ENCODE data around the gene TOGARAM2. TPM values are rescaled to one million over a fixed set of nuclear protein-coding genes. Genes with fewer than 3 reads are reported as not detected.

Gene TOGARAM2
- total RNA-seq, 1 experiment from 2014 or later, result 0.61 TPM

- no TSS peak for BruUV-seq (replicated peaks)
- Mint-ChIP-seq H3K9me3 (ENCODE audit: unreplicated experiment) (no peaks in the 10 kb centered on the region), H3K36me3 (ENCODE audit: insufficient read depth, unreplicated experiment) (no peaks in the 10 kb centered on the region), H3K4me3 (ENCODE audit: unreplicated experiment) (no peak overlapping the region), H3K4me1 (ENCODE audit: low read depth, unreplicated experiment) (peaks cover under 1% of the 10 kb centered on the region), H3K27me3 (ENCODE audit: insufficient read depth, unreplicated experiment) (no peaks in the 10 kb centered on the region), H3K27ac (ENCODE audit: unreplicated experiment) (no peak overlapping the region)
- Histone ChIP-seq H3K4me3 (ENCODE audit: low read depth, low read length) (no peak overlapping the region), H3K36me3 (ENCODE audit: control insufficient read depth, insufficient read depth, low read length) (no peaks in the 10 kb centered on the region), H3K27me3 (replicated peaks; ENCODE audit: control insufficient read depth, insufficient read depth, low read length) (no peaks in the 10 kb centered on the region), H3K4me1 (0 out of 2 replicates have a peak, but pooled peaks cover 4% of the 10 kb centered on the region), H3K9me3 (no peaks in the 10 kb centered on the region)
- DNase-seq, result no peak
- POLR2A ChIA-PET, result no interaction called here
- CTCF ChIA-PET, result no interaction called here
- TF ChIP-seq, protein P1, sequence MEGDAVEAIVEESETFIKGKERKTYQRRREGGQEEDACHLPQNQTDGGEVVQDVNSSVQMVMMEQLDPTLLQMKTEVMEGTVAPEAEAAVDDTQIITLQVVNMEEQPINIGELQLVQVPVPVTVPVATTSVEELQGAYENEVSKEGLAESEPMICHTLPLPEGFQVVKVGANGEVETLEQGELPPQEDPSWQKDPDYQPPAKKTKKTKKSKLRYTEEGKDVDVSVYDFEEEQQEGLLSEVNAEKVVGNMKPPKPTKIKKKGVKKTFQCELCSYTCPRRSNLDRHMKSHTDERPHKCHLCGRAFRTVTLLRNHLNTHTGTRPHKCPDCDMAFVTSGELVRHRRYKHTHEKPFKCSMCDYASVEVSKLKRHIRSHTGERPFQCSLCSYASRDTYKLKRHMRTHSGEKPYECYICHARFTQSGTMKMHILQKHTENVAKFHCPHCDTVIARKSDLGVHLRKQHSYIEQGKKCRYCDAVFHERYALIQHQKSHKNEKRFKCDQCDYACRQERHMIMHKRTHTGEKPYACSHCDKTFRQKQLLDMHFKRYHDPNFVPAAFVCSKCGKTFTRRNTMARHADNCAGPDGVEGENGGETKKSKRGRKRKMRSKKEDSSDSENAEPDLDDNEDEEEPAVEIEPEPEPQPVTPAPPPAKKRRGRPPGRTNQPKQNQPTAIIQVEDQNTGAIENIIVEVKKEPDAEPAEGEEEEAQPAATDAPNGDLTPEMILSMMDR (IDR thresholded peaks at IDR 0.05; ENCODE audit: insufficient read depth in 1 of 2, low read depth in 1 of 2, low read length in 1 of 2, severe bottlenecking in 1 of 2, unreplicated experiment in 1 of 2), result no peak
- intact Hi-C loops (cut with micrococcal nuclease; ENCODE audit: unreplicated experiment), result no loop called here
Measured at GRCh38 chr2:29047083-29047845, 66.2 kb downstream of the TOGARAM2 start.

- Mint-ChIP-seq H3K4me1 (ENCODE audit: low read depth, unreplicated experiment) (peaks cover 14% of the 10 kb centered on the region), H3K4me3 (ENCODE audit: unreplicated experiment) (no peak overlapping the region), H3K27me3 (ENCODE audit: insufficient read depth, unreplicated experiment) (no peaks in the 10 kb centered on the region), H3K9me3 (ENCODE audit: unreplicated experiment) (no peaks in the 10 kb centered on the region), H3K36me3 (ENCODE audit: insufficient read depth, unreplicated experiment) (no peaks in the 10 kb centered on the region), H3K27ac (ENCODE audit: unreplicated experiment) (no peak overlapping the region)
- intact Hi-C loops (cut with micrococcal nuclease; ENCODE audit: unreplicated experiment), result no loop called here
- TF ChIP-seq, protein P1 (IDR thresholded peaks at IDR 0.05; ENCODE audit: insufficient read depth in 1 of 2, low read depth in 1 of 2, low read length in 1 of 2, severe bottlenecking in 1 of 2, unreplicated experiment in 1 of 2), result no peak
- no peaks in the 10 kb centered on the region for H3K9me3 ChIP-seq
- H3K36me3 ChIP-seq (ENCODE audit: control insufficient read depth, insufficient read depth, low read length), result no peaks in the 10 kb centered on the region
- ChIA-PET CTCF (no interaction called here), POLR2A (no interaction called here)
- H3K4me3 ChIP-seq (ENCODE audit: low read depth, low read length), result no peak overlapping the region
- H3K4me1 ChIP-seq, result no peaks in the 10 kb centered on the region
- DNase-seq, result no peak
- BruUV-seq (replicated peaks), result no TSS peak
- no peaks in the 10 kb centered on the region for H3K27me3 ChIP-seq (replicated peaks; ENCODE audit: control insufficient read depth, insufficient read depth, low read length)
Measured at GRCh38 chr2:29050591-29050990, 69.5 kb downstream of the TOGARAM2 start.

GRCh38 chr2:29051730-29052129 is 70.6 kb downstream of the TOGARAM2 start:
- no peak overlapping the region for H3K4me3 Mint-ChIP-seq (ENCODE audit: unreplicated experiment)
- no peaks in the 10 kb centered on the region for H3K27me3 Mint-ChIP-seq (ENCODE audit: insufficient read depth, unreplicated experiment)
- no peaks in the 10 kb centered on the region for H3K9me3 Mint-ChIP-seq (ENCODE audit: unreplicated experiment)
- H3K27ac Mint-ChIP-seq (ENCODE audit: unreplicated experiment), result no peak overlapping the region
- peaks cover 4% of the 10 kb centered on the region for H3K4me1 ChIP-seq
- ChIA-PET CTCF (no interaction called here), POLR2A (no interaction called here)
- BruUV-seq (replicated peaks), result no TSS peak
- intact Hi-C loops (cut with micrococcal nuclease; ENCODE audit: unreplicated experiment), result no loop called here
- no peak overlapping the region for H3K4me3 ChIP-seq (ENCODE audit: low read depth, low read length)
- H3K4me1 Mint-ChIP-seq (ENCODE audit: low read depth, unreplicated experiment), result peaks cover 26% of the 10 kb centered on the region
- no peaks in the 10 kb centered on the region for H3K9me3 ChIP-seq
- no peaks in the 10 kb centered on the region for H3K36me3 ChIP-seq (ENCODE audit: control insufficient read depth, insufficient read depth, low read length)
- TF ChIP-seq, protein P1 (IDR thresholded peaks at IDR 0.05; ENCODE audit: insufficient read depth in 1 of 2, low read depth in 1 of 2, low read length in 1 of 2, severe bottlenecking in 1 of 2, unreplicated experiment in 1 of 2), result no peak
- H3K27me3 ChIP-seq (replicated peaks; ENCODE audit: control insufficient read depth, insufficient read depth, low read length), result no peaks in the 10 kb centered on the region
- DNase-seq, result no peak
- no peaks in the 10 kb centered on the region for H3K36me3 Mint-ChIP-seq (ENCODE audit: insufficient read depth, unreplicated experiment)
